Measurements from ENCODE around the gene TIMM29. TPM values are rescaled to one million over a fixed set of nuclear protein-coding genes. Genes with fewer than 3 reads are reported as not detected.

The TIMM29 gene
- total RNA-seq, 4 donors from 2014 or later, result 27.1 to 40.4 (median 32.8) TPM

- peaks cover 2 to 94% (median 20%) of the 10 kb centered on the region in 3 donors for H3K36me3 ChIP-seq
- no peaks in the 10 kb centered on the region for H3K27me3 ChIP-seq
- WGBS, 2 donors, result 91 to 100% methylated on average over 1 to 6 of the region's 6 CpGs
- peaks cover 0 to 6% (median 0%) of the 10 kb centered on the region in 4 donors for H3K4me1 ChIP-seq
- TF ChIP-seq POLR2A (IDR thresholded peaks at IDR 0.05) (no peak), EP300 (IDR thresholded peaks at IDR 0.05) (no peak)
- TF ChIP-seq, protein P1, sequence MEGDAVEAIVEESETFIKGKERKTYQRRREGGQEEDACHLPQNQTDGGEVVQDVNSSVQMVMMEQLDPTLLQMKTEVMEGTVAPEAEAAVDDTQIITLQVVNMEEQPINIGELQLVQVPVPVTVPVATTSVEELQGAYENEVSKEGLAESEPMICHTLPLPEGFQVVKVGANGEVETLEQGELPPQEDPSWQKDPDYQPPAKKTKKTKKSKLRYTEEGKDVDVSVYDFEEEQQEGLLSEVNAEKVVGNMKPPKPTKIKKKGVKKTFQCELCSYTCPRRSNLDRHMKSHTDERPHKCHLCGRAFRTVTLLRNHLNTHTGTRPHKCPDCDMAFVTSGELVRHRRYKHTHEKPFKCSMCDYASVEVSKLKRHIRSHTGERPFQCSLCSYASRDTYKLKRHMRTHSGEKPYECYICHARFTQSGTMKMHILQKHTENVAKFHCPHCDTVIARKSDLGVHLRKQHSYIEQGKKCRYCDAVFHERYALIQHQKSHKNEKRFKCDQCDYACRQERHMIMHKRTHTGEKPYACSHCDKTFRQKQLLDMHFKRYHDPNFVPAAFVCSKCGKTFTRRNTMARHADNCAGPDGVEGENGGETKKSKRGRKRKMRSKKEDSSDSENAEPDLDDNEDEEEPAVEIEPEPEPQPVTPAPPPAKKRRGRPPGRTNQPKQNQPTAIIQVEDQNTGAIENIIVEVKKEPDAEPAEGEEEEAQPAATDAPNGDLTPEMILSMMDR (IDR thresholded peaks at IDR 0.05), result no peak
- H3K9me3 ChIP-seq, result no peaks in the 10 kb centered on the region
- no peak overlapping the region for H3K27ac ChIP-seq
- DNase-seq (ENCODE audit: low spot score in 2 of 2), result no peak
- H3K4me3 ChIP-seq, result no peak overlapping the region
Measured at GRCh38 chr19:10916602-10917001, 12.0 kb upstream of the TIMM29 start.

DNA sequence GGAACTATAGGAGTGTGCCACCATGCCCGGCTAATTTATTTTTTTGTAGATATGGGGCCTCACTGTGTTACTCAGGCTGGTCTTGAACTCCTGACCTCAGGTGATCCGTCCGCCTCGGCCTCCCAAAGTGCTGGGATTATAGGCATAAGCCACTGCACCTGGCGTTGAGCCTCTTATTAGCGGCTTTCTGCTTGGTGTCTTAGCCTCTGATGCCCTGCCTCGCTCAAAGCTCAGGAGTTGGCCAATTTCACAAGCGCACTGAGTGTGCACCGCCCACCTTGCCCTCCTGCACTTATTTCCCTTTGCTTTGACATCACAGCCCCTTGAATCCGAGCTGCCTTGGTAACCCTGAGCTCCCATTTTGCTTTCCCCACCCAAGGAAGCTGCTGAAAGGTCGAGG lies 10.3 kb upstream of the TIMM29 start:
- H3K36me3 ChIP-seq, result peaks cover 4 to 94% (median 13%) of the 10 kb centered on the region in 3 donors

GRCh38 chr19:10919352-10920287 lies 9.0 kb upstream of the TIMM29 start:
- Histone ChIP-seq H3K27me3 (no peaks in the 10 kb centered on the region), H3K27ac (no peak overlapping the region), H3K4me1 (peaks cover 0 to 6% (median 0%) of the 10 kb centered on the region in 4 donors), H3K4me3 (no peak overlapping the region), H3K9me3 (no peaks in the 10 kb centered on the region), H3K36me3 (peaks cover 4 to 94% (median 9%) of the 10 kb centered on the region in 3 donors)
- TF ChIP-seq, protein P1 (IDR thresholded peaks at IDR 0.05), result no peak
- no peak for TF ChIP-seq EP300 (IDR thresholded peaks at IDR 0.05)
- no peak for TF ChIP-seq POLR2A (IDR thresholded peaks at IDR 0.05)
- no peak for DNase-seq (ENCODE audit: low spot score in 2 of 2)
- WGBS, 2 donors, result 76 to 81% methylated on average over 18 to 24 of the region's 26 CpGs

More for the DNA sequence above, 10.3 kb upstream of the TIMM29 start:
- no peaks in the 10 kb centered on the region for H3K9me3 ChIP-seq
- 90 to 91% methylated on average over 11 of the region's 11 CpGs for WGBS, 2 donors
- no peak for DNase-seq (ENCODE audit: low spot score in 2 of 2)
- H3K27ac ChIP-seq, result no peak overlapping the region
- no peaks in the 10 kb centered on the region for H3K27me3 ChIP-seq
- no peak overlapping the region for H3K4me3 ChIP-seq
- H3K4me1 ChIP-seq, result peaks cover 0 to 6% (median 0%) of the 10 kb centered on the region in 4 donors
- no peak for TF ChIP-seq EP300 (IDR thresholded peaks at IDR 0.05)
- TF ChIP-seq, protein P1 (IDR thresholded peaks at IDR 0.05), result no peak
- TF ChIP-seq POLR2A (IDR thresholded peaks at IDR 0.05), result no peak

GRCh38 chr19:10920288-10920655 lies 8.3 kb upstream of the TIMM29 start:
- WGBS, 2 donors, result 88 to 97% methylated on average over 5 to 10 of the region's 10 CpGs
- Histone ChIP-seq H3K36me3 (peaks cover 4 to 94% (median 9%) of the 10 kb centered on the region in 3 donors), H3K4me1 (peaks cover 0 to under 1% (median 0%) of the 10 kb centered on the region in 4 donors), H3K9me3 (no peaks in the 10 kb centered on the region), H3K27ac (no peak overlapping the region), H3K27me3 (no peaks in the 10 kb centered on the region), H3K4me3 (no peak overlapping the region)
- DNase-seq (ENCODE audit: low spot score in 2 of 2), result no peak
- TF ChIP-seq EP300 (IDR thresholded peaks at IDR 0.05), result no peak
- TF ChIP-seq POLR2A (IDR thresholded peaks at IDR 0.05), result no peak
- TF ChIP-seq, protein P1 (IDR thresholded peaks at IDR 0.05), result no peak

DNA sequence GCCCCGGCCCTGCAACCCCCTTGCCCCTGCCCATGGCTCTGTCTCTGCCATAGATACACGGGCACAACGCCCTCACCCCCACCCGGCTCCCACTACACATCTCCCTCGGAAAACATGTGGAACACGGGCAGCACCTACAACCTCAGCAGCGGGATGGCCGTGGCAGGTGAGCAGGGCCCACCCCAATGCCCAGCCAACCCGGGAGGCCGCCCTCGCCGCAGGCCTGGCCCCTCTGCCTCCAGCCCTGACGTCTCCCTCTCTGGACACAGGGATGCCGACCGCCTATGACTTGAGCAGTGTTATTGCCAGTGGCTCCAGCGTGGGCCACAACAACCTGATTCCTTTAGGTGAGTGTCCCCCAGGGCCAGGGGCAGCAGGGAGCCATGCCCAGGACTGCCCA lies 7.8 kb upstream of the TIMM29 start:
- no peaks in the 10 kb centered on the region for H3K9me3 ChIP-seq
- DNase-seq (ENCODE audit: low spot score in 2 of 2), result no peak
- no peak for TF ChIP-seq EP300 (IDR thresholded peaks at IDR 0.05)
- TF ChIP-seq, protein P1 (IDR thresholded peaks at IDR 0.05), result no peak
- no peak for TF ChIP-seq POLR2A (IDR thresholded peaks at IDR 0.05)
- no peak overlapping the region for H3K27ac ChIP-seq
- H3K4me3 ChIP-seq, result no peak overlapping the region
- H3K4me1 ChIP-seq, result no peaks in the 10 kb centered on the region
- WGBS, 2 donors, result 76 to 79% methylated on average over 16 of the region's 16 CpGs
- H3K27me3 ChIP-seq, result no peaks in the 10 kb centered on the region
- peaks cover 4 to 93% (median 9%) of the 10 kb centered on the region in 3 donors for H3K36me3 ChIP-seq
